ENCODE measurements around the gene TIMP4.

GRCh38 chr3:12132881-12133280 is 25.8 kb downstream of the TIMP4 start:
- TF ChIP-seq CREB1 (IDR thresholded peaks at IDR 0.05; ENCODE audit: low read depth) (no peak), REST (IDR thresholded peaks at IDR 0.05; ENCODE audit: low read depth) (no peak), RAD21 (IDR thresholded peaks at IDR 0.05; ENCODE audit: low read depth) (no peak), EP300 (IDR thresholded peaks at IDR 0.05; ENCODE audit: borderline replicate concordance) (no peak), EGR1 (IDR thresholded peaks at IDR 0.05) (no peak), ZBTB7A (IDR thresholded peaks at IDR 0.05; ENCODE audit: low read depth) (no peak), TAF1 (IDR thresholded peaks at IDR 0.05; ENCODE audit: low read depth) (no peak), YY1 (IDR thresholded peaks at IDR 0.05; ENCODE audit: low read depth) (no peak), TCF12 (IDR thresholded peaks at IDR 0.05; ENCODE audit: low read depth) (no peak)
- TF ChIP-seq, protein P1, sequence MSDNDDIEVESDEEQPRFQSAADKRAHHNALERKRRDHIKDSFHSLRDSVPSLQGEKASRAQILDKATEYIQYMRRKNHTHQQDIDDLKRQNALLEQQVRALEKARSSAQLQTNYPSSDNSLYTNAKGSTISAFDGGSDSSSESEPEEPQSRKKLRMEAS (IDR thresholded peaks at IDR 0.05) = no peak

Data from Ishikawa (cell line).